ENCODE results near the gene TBX2. TPM values are rescaled to one million over a fixed set of nuclear protein-coding genes. Genes with fewer than 3 reads are reported as not detected.
"Not testable (repeated sequence)": the region's sequence is repeated elsewhere in the genome, so short reads cannot be mapped to it uniquely, and the experiment has no call there.

The TBX2 gene
- total RNA-seq, 1 donor from 2014 or later = not detected

GRCh38 chr17:61442878-61443474 lies 43.3 kb downstream of the TBX2 start:
- DNase-seq = no peak
- H3K27ac Mint-ChIP-seq = no peak overlapping the region
- H3K36me3 Mint-ChIP-seq (ENCODE audit: low read depth) = no peaks in the 10 kb centered on the region
- H3K4me1 Mint-ChIP-seq = no peaks in the 10 kb centered on the region
- no peak overlapping the region for H3K4me3 Mint-ChIP-seq
- intact Hi-C loops (cut with micrococcal nuclease) = no loop called here
- H3K9me3 Mint-ChIP-seq = peaks cover 4% of the 10 kb centered on the region
- H3K27me3 Mint-ChIP-seq = peaks cover 44% of the 10 kb centered on the region

DNA sequence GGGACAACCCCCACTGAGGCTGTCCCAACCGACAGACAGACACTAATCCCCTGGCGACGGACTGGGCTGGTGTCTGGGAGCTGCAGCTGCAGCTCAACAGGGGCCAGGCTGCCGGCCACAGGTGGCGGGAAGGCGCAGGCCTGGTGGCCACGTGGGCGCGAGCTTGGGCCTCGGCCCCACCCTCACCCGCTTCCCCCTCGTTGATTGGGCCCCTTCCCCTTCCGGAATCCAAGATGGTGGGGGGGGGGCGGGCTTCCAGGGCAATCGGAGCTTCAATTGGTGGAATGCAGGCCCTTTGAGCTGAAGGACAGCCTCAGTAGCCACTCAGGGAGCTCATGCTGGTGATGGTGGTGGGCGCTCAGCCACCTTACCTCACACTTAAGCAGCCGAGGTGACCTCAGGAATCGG lies 43.8 kb downstream of the TBX2 start:
- H3K36me3 Mint-ChIP-seq (ENCODE audit: low read depth) = no peaks in the 10 kb centered on the region
- H3K4me1 Mint-ChIP-seq = no peaks in the 10 kb centered on the region
- H3K4me3 Mint-ChIP-seq = no peak overlapping the region
- intact Hi-C loops (cut with micrococcal nuclease) = no loop called here
- DNase-seq = no peak
- H3K27ac Mint-ChIP-seq = no peak overlapping the region
- peaks cover 45% of the 10 kb centered on the region for H3K27me3 Mint-ChIP-seq
- peaks cover 4% of the 10 kb centered on the region for H3K9me3 Mint-ChIP-seq

DNA sequence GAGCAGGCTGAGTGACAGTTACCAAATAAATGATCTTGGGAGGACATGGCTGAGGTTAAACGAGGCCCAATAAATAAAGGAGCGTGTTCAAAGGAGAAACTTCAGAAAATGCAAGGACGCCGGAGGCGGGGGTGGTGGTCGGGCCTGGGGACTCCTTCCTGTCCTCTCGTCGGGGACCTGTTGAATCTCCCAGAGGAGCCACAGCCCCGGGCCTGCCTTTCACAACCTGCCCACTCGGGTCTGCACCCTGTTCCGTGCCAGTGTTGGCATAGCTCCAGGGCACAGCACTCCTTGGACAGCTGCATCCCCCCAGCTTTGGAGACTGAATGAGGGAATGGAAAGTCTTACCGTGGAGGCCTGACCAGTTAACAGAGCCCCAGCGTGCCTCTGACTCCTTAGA lies 44.4 kb downstream of the TBX2 start:
- H3K4me3 Mint-ChIP-seq = no peak overlapping the region
- no peaks in the 10 kb centered on the region for H3K4me1 Mint-ChIP-seq
- H3K27me3 Mint-ChIP-seq = peaks cover 47% of the 10 kb centered on the region
- intact Hi-C loops (cut with micrococcal nuclease) = no loop called here
- peaks cover 2% of the 10 kb centered on the region for H3K9me3 Mint-ChIP-seq
- no peaks in the 10 kb centered on the region for H3K36me3 Mint-ChIP-seq (ENCODE audit: low read depth)
- H3K27ac Mint-ChIP-seq = no peak overlapping the region
- DNase-seq = no peak

GRCh38 chr17:61444831-61445230 lies 45.2 kb downstream of the TBX2 start:
- intact Hi-C loops (cut with micrococcal nuclease) = no loop called here
- Mint-ChIP-seq H3K4me3 (no peak overlapping the region), H3K9me3 (no peaks in the 10 kb centered on the region), H3K4me1 (no peaks in the 10 kb centered on the region), H3K27ac (no peak overlapping the region), H3K36me3 (ENCODE audit: low read depth) (no peaks in the 10 kb centered on the region), H3K27me3 (peaks cover 50% of the 10 kb centered on the region)
- DNase-seq = no peak

DNA sequence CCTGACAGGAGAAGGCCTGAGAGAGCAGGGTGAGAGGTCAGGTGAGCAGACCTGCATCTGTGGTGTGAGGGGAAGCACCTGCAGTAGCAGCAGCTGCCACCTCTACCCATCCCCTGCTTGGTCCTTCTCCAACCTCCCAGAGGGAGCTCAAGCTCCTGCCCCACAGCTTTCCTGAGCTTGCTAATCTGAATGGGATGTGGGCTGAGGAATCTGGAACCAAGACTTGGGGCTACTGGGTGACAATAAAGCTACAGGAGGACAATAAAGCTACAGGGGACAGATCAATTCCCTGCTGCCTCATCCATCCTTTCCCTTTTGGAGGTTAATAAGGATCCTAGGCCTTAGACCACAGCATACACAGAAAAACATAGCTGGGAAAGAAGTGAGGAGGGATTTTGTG lies 47.7 kb downstream of the TBX2 start:
- Mint-ChIP-seq H3K27me3 (peaks cover 53% of the 10 kb centered on the region), H3K4me1 (no peaks in the 10 kb centered on the region), H3K36me3 (ENCODE audit: low read depth) (no peaks in the 10 kb centered on the region), H3K9me3 (no peaks in the 10 kb centered on the region), H3K4me3 (no peak overlapping the region), H3K27ac (no peak overlapping the region)
- DNase-seq = no peak
- intact Hi-C loops (cut with micrococcal nuclease) = no loop called here

GRCh38 chr17:61448042-61448441 lies 48.4 kb downstream of the TBX2 start:
- Mint-ChIP-seq H3K4me1 (no peaks in the 10 kb centered on the region), H3K27ac (no peak overlapping the region), H3K9me3 (no peaks in the 10 kb centered on the region), H3K4me3 (no peak overlapping the region), H3K36me3 (ENCODE audit: low read depth) (no peaks in the 10 kb centered on the region), H3K27me3 (peaks cover 60% of the 10 kb centered on the region)
- DNase-seq = no peak
- intact Hi-C loops (cut with micrococcal nuclease) = no loop called here

DNA sequence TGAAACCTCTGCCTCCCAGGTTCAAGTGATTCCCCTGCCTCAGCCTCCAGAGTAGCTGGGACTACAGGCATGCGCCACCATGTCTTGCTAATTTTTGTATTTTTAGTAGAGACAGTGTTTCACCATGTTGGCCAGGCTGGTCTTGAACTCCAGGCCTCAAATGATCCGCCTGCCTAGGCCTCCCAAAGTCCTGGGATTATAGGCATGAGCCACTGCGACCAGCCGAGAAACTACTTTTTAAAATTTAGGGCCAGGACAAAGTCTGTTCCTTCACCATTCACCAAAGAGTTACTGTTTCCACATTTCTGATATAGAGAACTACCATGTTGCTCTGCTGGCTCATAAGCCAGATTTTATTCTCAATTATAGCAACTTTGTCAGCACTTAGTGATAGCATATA lies 49.5 kb downstream of the TBX2 start:
- peaks cover 70% of the 10 kb centered on the region for H3K27me3 Mint-ChIP-seq
- H3K4me1 Mint-ChIP-seq; intact Hi-C loops (cut with micrococcal nuclease): not testable (repeated sequence)

DNA sequence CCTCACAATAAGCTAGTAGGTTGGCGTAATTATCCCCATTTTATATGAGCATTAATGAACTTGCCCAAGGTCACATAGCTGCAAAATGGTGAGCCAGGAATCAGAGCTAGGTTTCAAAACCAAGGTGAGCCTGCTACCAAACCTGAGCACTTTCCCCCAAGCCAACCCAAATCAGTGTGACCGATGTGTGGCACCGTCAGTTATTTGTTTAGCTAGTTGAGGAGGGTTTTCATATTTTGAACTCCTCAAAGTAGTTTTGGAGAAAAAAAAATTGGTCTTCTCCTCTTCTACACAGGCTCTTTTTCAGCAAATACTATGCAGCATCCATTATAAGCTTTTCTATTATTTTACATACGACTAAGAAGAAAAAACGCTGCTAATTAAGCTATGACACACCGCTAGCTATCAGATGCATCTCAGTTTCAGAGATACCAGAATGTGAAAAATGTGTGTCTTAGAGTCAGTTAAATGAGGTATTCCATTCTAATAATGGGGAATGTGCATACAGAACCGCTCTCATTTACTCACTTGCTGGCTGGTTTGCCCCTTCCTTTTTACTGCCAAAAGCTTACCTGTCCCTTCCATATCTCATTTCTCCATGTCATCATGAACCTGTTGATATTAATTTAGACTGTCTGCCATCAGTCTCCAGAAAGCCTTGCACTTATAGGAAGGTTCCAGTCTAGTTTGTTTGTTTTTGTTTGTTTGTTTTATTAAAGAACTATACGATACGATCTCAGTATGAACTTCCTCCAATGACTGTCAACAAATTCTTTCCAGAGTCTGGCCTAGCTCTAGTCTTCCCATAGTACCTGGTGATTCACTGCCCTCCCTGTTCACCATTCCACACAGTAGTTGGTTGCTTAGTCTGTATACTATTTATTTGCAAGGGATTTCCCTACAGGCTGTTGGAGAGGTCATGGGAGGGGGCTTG lies 50.3 kb downstream of the TBX2 start:
- no peaks in the 10 kb centered on the region for H3K4me1 Mint-ChIP-seq
- peaks cover 73% of the 10 kb centered on the region for H3K27me3 Mint-ChIP-seq
- intact Hi-C loops (cut with micrococcal nuclease) = no loop called here

More for the DNA sequence above, 49.5 kb downstream of the TBX2 start:
- H3K4me3 Mint-ChIP-seq; H3K27ac Mint-ChIP-seq; H3K36me3 Mint-ChIP-seq (ENCODE audit: low read depth); H3K9me3 Mint-ChIP-seq; DNase-seq: not testable (repeated sequence)

DNA sequence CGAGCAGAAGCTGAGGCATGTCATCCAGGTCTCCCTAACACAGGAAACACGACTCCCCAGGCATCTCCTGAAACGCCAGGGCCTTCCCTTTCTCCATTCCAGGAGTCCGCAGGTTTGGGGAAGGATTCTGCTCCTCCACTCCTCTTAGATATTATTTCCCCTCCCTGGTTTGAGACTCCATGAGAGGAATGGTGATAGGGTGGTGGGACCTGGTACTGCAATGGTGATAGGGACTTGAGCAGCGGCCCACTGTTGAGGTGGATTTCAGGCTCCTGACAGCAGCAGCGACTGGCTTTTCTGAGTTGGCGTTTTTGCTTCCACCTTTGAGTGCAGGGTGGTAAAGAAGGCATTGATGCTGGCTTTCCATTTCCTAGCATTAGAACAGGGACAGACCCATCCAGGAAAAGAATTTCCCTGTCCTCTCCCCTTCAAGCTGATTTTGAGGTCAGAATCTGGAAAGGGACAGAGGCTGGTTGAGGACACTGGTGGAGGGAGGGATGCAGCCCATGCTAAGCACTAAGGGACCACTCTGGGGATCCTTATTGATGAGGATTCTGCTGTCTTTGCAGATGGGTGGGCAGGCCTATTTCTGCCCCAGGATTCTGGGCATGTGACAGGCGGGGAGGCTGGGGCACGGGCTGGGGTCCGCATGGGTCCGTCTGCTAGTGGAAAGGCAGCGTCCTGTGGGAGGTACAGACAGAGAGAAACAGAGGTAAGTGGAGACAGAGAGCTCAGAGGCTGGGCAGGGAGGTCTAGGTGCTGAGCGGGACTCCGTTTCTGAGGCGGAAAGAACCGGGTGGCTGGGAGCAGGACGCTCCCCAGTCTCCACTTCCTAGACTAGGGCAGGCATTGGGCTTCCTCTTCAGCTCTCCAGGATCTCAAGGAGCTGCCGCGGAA lies 51.2 kb downstream of the TBX2 start:
- Mint-ChIP-seq H3K4me1 (peaks cover 2% of the 10 kb centered on the region), H3K4me3 (no peak overlapping the region), H3K27me3 (peaks cover 75% of the 10 kb centered on the region), H3K27ac (no peak overlapping the region), H3K9me3 (no peaks in the 10 kb centered on the region), H3K36me3 (ENCODE audit: low read depth) (peaks cover 3% of the 10 kb centered on the region)
- DNase-seq = no peak
- intact Hi-C loops (cut with micrococcal nuclease) = no loop called here

More for the DNA sequence above, 50.3 kb downstream of the TBX2 start:
- Mint-ChIP-seq H3K27ac (no peak overlapping the region), H3K36me3 (ENCODE audit: low read depth) (no peaks in the 10 kb centered on the region), H3K9me3 (no peaks in the 10 kb centered on the region), H3K4me3 (no peak overlapping the region)
- no peak for DNase-seq

DNA sequence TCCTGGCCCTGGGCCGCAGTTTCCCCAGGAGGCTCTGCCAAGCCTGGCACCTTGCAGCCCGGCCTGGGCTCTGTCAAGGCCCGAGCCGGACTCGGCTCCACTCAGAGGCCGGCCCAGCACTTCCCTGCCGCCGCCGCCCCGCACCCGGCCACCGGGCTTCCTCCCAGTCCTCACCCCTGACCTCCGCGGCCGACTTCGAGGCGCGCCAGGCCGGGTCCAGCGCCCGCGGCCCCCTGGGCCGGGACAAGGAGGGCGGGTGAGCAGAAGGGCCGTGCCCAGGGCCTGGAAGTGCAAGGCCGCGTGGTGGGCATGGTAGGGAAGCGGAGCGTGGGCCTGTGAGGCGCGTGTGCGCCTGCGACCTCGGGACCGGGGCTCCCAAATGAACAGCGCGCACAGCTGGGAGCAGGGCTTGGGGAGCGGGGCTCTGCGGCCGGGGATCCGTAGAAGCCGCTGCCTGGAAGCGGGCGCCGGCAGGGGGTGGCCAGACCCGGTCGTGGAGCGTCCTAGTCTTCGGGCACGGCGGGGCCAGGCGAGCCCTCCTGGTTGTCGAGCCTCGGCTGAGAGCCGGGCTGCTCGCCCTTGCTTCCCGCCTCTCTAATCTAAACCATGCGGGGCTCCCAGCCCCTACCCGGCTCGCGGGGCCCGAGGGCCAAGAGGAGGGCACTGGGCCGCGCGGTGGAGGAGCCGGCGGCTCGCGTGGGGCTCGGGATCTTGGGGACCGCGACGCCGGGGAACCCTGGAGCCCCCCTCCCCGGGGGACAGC lies 52.1 kb downstream of the TBX2 start:
- no peak for DNase-seq
- H3K36me3 Mint-ChIP-seq (ENCODE audit: low read depth) = peaks cover 3% of the 10 kb centered on the region
- no peak overlapping the region for H3K27ac Mint-ChIP-seq
- intact Hi-C loops (cut with micrococcal nuclease) = no loop called here
- no peak overlapping the region for H3K4me3 Mint-ChIP-seq
- H3K9me3 Mint-ChIP-seq = no peaks in the 10 kb centered on the region
- peaks cover 71% of the 10 kb centered on the region for H3K27me3 Mint-ChIP-seq
- H3K4me1 Mint-ChIP-seq = peaks cover 2% of the 10 kb centered on the region

DNA sequence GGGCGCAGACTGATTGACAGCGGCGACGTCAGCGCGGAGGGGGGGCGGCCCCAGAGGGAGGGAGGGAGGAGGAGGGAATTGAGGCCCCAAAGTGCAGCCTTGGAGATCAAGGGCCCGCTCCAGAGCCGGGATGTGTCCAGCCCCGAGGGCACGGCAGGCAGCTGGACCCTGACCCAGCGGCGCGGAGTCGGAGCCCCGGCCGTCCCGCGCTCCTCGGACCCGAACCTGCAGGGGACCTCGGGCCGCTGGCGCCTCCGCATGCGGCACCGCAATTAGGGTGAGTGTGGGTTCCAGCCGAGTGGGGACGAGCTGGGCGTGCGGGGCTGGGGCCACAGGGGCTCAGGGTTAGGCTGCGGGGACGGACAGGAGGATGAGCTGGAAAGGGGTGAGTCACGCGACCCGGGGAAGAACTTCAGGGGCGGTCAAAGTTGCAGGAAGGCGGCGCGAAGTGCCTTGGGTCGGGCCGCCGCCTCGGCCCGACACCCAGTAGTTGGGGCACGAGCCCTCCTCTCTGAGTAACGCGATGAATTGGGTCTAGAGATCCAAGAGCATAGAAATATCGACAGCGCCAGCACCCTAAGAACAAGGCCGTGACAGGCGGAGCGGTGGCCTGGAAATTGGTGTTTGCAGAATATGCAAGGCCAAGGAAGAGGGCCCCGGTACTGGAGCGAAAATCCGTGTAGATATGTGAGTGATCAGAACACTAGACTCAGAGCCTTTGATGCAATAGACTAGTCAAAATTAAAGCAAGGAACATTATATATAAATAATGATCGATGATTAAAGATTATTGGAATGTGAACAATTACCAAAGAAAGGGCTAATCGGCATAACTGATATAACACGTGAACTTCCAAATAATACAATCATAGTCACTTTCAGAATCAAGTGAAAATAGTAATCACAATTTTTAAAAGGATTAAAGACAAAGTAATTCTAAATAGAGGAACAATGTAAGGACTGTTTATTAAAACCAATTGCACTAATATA lies 53.0 kb downstream of the TBX2 start, which contains the start of gene TBX4:
TSS of gene TBX4 (plus strand) at position 122 of the 990 bp plus-strand sequence. CDS start 4,069 bp downstream, outside the sequence.
- no peak within 1 kb of the TSS for H3K4me3 Mint-ChIP-seq
- H3K36me3 Mint-ChIP-seq (ENCODE audit: low read depth) = peaks cover 3% of the 10 kb centered on the region
- intact Hi-C loops (cut with micrococcal nuclease) = loop anchor here (1.0 kb wide), 1 partner anchor 54 kb away; no protein-coding TSS in a partner anchor
- H3K27me3 Mint-ChIP-seq = peaks cover 73% of the 10 kb centered on the region
- H3K27ac Mint-ChIP-seq = no peak within 1 kb of the TSS
- no peak for DNase-seq
- peaks cover 7% of the 10 kb centered on the region for H3K4me1 Mint-ChIP-seq
- no peaks in the 10 kb centered on the region for H3K9me3 Mint-ChIP-seq

All from activated CD4-positive, alpha-beta T cell treated with anti-CD3 and anti-CD28 coated beads, Interleukin-2, amount 10 ng/mL, durations not matched to agents 24 days and 14 days (primary cell).